CD1c-positive myeloid dendritic cell (primary cell): ENCODE results near the gene PF4V1.

ENCODE experiments used
- DNase-seq: peaks from one replicate; pipeline ENCODE4 v3.0.0-alpha.2; 2016; ENCODE audit errors: extremely low spot score

Gene PF4V1

DNA sequence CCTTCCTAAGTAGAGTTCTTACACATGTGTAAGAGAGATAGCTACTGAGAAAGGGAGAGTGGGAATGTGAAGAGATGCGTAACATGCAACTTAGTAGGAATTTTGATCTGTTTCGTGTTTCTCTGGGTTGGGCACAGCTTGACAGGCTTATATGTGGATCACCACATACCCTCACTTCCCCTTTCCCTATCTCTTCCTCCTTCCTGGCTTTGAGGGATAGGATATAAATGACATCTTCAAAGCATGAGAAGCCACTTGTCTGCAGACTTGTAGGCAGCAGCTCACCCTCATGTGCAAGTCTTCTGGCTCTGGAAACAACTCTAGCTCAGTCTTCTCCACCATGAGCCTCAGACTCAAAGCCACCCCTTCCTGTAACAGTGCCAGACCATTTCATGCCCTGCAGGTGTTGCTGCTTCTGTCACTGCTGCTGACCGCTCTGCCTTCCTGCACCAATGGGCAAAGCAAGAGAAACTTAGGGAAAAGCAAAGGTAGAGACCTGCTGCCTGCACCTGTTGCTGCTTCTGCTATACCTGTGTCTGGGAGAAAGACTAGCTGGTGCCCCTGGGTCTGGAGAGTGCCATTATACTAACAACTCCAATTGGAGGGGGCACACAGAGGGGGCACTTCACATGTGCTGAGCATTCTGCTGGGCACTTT, 5.4 kb upstream of the PF4V1 start:
- peak; percentile 46 for DNase-seq

DNA sequence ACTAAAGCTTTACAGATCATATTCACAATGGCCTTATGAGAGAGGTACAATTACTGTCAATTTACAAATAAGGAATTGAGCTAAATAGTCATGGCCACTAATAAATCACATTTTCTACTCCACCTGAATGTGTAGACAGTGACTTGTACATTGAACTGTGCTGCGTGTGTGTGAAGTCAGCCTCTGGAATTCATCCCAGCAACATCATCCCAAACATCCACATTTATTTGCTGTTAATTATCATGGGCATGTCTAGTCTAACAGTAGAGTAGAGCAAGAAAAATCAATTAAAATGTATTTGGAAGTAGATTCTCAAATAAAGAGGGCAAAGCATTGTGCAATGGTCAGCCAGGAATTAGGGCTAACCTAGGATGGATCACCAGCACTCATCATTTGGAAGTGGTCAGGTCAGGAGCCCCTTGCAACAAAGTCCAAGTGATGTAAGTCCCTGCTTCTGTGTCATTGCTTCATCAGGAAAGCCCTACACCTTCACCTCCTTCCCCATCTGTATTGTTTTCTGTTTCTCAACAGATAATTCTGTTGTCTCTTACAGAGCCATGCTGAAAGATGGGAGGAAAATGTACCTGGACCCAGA, 4.8 kb upstream of the PF4V1 start:
- no peak for DNase-seq

DNA sequence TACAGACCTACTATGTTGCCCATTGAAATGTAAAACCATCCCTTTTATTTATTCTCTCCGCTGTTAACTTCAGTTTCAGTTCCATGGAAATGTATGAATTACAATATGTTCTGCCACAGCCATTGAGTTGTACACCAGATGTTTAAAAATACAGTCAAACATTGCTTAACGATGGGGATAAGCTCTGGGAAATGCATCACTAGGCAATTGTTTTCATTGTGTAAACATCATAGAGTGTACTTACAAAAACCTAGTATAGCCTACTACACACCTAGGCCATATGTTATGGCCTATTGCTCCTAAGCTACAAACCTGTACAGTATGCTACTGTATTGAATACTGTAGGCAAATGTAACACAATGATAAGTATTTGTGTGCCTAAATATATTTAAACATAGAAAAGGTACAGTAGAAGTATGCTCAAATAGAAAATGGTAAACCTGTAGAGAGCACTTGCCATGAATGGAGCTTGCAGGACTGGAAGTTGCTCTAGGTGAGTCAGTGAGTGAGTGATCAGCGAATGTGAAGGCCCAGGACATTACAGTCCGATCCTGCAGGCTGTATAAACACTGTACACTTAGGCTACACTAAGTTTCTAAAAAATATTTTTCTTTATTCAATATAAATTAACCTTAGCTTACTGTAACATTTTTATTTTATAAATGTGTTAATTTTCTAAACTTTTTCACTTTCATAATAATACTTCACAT, 2.7 kb upstream of the PF4V1 start:
- DNase-seq = no peak

DNA sequence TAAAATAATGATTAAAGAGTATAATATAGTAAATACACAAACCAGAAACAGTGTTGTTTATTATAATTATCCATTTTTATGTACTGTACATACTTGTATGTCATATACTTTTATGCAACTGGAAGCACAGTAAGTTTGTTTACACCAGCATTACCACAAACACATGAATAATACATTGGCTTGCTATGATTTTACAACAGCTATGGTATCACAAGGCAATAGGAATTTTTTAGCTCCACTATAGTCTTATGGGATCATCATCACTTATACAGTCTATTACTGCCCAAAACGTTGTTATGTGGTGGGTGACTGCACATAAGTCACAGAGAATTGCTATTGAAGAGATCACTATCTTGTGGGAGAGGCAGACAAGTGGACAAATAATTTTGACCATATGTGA, 1.8 kb upstream of the PF4V1 start:
- no peak for DNase-seq

DNA sequence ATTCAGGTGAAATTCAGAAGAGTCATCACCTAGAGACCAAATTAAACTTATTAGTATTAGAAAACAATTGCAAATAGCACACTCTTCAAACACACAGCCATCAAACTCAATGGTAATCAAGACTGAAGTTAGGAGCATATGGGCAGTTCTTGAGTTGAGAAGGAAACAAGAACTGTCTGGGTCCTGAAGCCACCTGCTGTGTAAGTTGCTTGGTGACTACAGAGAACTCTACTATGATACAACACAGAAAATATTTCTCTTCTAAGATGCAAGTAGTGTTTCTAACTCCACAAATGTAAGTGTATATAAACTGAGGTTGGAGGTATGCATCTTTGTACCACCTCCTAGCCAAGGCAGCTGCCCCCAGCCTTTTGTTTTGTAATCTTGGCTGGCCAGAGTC, 325 bp upstream of the PF4V1 start:
- no peak for DNase-seq

DNA sequence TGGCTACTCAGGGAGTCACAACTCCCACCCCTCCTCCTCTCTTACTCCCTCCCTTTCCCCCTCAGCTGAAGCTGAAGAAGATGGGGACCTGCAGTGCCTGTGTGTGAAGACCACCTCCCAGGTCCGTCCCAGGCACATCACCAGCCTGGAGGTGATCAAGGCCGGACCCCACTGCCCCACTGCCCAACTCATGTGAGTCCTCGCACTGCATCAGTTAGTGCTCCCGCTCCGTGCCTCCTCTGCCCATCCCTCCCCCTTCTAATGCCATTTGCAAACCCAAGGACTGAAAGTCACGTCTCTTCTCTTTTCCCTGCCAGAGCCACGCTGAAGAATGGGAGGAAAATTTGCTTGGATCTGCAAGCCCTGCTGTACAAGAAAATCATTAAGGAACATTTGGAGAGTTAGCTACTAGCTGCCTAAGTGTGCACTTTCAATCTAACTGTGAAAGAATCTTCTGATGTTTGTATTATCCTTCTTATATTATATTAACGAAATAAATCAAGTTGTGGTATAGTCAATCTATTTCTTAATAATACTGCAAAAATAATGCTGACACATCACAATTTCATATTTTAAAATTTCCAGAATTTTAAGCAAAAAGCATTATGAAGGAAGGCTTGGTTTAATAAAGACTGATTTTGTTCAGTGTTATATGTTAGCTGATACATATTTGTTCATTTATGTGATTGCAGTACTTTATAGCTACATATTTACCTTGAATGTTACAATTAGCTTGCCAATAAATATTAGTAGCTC, 800 bp downstream of the PF4V1 start:
- no peak for DNase-seq

DNA sequence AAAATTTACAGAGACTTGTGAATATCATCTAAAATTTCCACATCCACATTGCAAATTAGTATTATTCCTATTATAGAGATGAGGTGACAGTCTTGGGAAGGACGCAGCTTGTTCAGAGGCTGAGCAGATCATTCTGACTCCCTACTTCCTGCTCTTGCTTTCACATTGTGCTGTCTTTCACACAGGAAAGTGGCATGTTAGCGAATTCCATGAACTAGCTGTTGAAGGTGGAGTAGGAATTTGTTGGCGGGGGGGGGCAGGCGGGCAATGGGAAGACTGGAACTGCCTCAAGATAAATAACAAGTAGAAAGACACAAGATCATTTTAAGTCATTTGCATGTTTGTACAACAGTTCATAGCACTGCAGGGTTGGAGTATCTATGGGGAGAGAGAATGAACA, 2.3 kb downstream of the PF4V1 start:
- DNase-seq = no peak

DNA sequence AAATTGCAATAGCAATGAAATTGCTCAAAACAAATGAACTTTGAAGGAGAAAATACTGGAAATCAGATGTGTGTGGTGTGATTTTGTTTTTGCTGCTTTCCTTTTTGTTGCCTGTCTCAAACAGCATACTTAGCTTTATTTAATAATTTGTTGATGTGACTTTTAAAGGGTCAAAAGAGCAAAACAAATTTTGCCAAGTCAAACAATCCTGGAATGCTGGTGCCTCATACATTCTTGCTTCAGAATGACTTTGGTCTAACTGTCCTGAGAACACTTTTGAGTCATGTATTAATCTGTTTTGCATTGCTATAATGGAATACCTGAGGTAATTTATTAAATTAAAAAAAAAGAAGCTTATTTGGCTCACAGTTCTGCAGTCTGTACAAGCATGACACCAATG, 3.4 kb downstream of the PF4V1 start:
- no peak for DNase-seq

DNA sequence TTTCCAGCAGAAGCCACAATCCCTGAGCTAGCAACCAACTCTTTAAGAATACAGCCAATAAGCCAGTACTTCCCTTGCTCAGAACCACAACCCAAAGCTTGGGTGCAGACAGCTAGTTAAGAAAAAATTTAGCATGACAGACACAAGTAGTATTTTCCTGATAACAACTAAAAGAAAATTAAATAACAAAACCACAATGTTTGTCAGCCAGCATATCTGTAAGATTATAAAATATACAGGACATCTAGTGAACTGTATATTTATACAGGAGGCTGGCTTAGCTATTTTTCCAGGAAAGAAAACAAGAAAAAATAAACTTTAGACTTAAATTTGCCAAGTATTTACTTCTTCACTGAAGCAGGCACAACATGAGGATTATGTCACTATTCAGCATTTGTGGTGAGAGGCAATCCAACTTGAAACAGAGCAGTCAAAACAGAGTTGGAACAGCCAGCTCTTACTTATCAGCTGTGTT, 6.6 kb downstream of the PF4V1 start:
- DNase-seq = no peak

DNA sequence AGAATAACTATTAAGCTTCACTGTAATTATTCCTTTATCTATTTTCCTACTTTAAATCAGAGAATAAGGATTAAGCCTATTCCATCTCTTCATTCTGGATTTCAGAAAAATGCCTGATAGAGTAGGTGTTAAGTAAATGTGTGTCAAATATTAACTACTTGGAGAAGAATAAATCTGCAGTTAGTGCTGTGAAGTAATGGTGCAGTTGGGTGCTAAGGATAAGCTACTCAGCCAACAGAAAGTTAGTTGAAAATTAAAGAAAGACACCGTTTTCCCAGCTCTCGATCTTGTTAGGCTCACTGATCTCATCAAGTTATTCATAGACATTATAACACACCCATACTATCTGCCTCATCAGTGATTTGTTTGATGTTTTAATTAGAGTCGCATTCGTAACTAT, 7.1 kb downstream of the PF4V1 start:
- no peak for DNase-seq

DNA sequence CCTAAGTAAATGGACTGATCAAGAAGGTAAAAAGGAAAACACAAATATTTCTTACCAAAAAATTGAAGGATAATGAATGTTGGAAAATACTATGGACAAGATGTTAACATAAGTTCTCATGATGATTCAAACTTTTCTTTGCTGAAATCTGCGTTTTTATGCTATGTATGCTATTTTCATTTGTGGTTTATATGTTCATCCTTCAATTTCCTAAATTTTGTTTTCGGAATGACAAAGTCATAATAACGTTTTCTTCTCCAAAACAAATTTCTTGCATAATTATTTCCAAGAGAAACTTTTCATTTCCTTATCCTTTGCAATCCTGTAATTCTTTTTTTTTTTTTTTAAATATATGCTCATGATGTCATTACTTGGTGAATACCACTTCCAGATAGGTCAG, 7.8 kb downstream of the PF4V1 start:
- DNase-seq = peak; percentile 20

DNA sequence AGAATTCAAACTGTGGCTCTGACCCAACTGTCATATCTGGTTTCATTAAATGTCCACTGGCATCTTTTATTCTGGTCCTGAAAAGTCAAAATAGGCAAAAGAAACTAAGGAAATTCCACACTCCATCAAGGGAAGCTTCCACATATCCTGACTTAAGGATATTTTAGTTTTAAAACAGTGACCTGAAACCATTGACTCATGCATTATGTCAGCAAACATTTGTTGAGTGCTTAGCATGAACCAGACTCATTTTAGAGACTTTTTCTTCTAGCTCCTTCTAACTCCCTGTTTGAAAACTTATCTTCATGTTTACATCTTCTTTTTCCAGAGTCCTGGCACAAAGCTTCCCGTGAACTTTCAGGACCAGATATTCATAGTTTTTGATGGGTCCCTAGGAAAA, 9.2 kb downstream of the PF4V1 start:
- DNase-seq = no peak

DNA sequence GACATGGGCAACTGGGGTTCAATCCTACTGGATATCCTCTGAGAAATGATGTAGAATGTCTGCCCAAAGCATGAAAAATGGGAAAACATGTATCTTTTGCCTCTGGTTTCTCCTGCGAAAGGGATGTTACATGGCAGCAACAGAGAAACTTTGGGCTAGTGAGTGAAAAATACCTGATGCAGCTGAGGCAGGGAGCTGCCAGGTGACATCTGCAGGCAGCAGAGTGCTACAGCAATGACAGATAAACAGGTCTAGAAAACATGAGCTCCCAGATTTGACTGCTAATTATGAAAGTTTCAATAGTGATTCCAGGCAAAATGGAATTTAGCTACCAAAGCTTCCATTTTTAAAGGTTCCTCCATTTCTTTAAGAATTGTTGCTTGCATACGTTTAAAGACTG, 11.3 kb downstream of the PF4V1 start:
- DNase-seq = no peak

DNA sequence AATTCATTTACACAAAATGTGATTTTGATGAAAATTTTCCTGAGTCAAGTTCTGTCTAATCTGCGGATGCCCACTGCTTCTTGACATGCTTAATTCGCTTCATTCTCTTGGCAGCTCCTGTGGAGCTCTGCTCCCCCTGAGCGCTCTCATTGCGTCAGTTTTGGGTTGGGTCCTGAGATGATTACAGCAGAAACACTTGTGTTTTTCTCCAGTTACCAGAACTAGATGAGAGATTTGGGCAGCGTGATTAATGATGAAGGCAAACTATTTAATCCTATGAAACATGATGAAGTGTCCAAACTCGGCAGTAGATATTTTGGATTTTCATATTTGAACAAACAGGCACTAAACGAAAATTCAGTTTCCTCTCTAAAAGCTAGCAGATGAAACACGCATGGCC, 11.9 kb downstream of the PF4V1 start:
- no peak for DNase-seq

DNA sequence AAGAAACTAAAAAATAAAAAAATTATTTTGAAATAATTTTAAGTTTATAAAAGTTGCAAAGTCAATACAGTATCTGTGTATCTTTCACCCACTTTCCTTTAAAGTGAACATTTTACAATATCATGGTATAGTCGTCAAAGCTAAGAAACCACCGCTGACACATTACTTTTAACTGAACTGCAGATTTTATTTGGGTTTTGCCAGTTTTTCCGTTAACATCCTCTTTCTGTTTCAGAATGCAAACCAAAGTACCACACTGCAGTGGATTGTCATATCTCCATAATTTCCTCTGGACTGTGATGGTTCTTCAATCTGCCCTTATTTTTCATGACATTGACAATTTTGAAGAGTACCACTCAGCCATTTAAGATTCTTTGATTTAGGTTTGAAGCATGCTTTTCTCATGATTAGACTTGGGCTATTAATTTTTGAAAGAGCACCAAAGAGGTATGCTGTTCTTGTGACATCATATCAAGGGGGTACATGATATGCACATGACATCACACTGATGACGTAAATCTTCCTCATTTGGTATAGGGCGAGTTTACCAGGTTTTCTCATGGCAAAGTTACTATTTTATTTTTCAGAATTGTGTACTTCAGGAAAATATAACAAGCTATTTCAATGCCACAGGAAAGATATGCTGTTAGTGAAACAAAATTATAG, 12.5 kb downstream of the PF4V1 start:
- no peak for DNase-seq

DNA sequence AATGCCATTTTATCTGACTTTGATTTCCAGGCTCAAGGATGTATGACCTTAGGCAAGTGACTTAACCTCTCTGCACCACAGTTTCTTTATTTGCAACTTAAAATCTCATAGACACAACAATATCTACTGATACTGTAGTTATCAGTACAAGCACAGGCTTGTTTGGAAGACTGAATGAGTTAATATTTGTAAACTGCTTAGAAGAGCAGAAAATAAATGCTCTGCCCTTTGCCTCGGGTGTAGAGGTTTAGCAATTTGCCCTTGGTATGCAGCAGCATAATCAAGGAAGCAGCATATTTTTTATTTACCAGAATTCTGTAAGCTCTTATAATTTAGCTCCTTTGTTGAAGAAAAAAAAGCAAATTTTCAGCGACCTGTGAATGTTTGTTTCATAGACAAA, 13.2 kb downstream of the PF4V1 start:
- no peak for DNase-seq

DNA sequence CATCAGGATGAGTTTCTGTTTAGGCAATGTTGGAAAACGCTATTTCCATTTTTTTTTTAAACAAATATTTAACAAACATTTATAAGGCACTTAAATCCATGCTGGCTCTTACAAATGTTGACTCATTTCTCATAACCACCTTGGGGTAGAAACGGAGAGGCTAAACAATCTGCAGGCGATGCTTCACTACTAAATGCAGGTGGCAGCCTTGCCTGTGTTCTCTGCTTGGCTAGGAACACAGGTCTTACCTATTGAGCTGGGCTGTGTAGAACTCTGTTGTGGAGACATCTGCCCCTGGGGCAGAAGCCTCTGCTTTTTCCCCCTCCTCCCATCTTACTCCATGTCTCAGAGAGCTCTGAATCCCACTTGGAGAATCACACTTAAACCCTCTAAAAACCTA, 14.7 kb downstream of the PF4V1 start:
- DNase-seq = no peak

DNA sequence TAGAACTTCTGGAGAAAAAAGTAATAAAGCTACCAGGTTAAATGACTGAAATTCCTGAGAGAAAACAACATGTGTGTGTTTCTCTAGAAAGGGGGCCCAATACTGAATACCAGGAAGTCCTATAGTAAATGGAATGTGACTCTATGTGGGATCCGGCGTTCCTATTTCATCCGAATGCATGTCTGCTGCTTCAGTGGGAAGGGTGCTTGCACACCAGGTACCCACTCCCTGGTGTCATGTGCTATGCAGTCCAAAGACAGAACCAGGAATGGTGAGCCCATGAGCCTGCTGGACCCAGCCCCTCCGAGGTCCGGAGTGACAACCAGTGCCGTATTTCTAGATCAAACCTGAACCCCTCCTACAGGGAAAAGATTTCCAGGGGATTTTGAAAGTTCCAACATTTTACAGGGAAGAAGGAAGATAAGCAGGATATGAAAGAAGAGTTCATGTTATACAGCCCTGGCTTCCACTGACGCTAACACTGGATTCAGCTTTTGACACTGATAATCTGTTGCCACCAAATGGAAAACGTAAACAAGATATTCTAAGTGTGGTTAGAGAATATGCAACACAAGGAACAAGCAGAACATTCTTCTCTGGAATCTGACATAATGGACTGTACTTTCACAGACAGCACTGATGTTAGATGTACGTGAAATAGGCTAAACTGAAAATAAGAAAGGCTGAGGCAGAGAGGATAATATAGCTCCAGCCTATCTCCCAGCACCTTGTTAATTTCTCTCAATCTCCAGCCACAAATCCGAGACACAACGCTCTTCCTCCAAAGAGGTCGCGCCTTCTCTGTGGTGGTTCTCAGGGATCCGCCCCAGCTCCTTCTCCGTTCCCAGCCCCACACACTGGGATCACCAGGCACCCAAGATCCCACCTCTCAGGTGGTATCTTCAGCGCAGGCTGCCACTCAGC, 15.4 kb downstream of the PF4V1 start:
- no peak for DNase-seq

DNA sequence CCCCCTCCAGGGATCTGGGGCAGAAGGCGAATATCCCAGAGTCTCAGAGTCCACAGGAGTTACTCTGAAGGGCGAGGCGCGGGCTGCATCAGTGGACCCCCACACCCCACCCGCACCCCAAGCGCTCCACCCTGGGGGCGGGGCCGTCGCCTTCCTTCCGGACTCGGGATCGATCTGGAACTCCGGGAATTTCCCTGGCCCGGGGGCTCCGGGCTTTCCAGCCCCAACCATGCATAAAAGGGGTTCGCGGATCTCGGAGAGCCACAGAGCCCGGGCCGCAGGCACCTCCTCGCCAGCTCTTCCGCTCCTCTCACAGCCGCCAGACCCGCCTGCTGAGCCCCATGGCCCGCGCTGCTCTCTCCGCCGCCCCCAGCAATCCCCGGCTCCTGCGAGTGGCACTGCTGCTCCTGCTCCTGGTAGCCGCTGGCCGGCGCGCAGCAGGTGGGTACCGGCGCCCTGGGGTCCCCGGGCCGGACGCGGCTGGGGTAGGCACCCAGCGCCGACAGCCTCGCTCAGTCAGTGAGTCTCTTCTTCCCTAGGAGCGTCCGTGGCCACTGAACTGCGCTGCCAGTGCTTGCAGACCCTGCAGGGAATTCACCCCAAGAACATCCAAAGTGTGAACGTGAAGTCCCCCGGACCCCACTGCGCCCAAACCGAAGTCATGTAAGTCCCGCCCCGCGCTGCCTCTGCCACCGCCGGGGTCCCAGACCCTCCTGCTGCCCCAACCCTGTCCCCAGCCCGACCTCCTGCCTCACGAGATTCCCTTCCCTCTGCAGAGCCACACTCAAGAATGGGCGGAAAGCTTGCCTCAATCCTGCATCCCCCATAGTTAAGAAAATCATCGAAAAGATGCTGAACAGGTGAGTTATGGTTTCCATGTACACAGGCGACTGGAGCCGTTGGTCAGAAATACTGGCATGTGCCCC, 16.3 kb downstream of the PF4V1 start, which contains the start of gene CXCL1:
CXCL1 (plus strand) TSS at position 264 of the 926 bp plus-strand sequence; CDS start at position 342, 78 bp downstream.
- DNase-seq = peak; percentile 20

DNA sequence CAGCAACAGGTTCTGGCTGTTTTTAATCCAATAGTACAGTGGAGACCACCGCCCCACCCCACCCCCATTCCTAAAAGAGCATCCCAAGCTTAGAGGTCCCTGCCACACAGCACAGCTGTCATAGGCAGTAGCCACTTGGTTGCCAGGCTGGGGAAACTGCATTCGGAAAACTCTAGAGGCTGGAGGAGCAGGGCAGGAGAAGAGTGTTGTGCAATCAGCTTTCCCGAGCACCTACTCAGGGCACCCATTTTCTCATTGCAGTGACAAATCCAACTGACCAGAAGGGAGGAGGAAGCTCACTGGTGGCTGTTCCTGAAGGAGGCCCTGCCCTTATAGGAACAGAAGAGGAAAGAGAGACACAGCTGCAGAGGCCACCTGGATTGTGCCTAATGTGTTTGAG, 17.2 kb downstream of the PF4V1 start:
- DNase-seq = peak; percentile 35
